Measurements from ENCODE around the gene CELF6.

CELF6 gene

GRCh38 chr15:72271895-72272212, 48.1 kb downstream of the CELF6 start:
- DNase-seq (ENCODE audit: low read depth) = no peak

GRCh38 chr15:72271221-72271620, 48.7 kb downstream of the CELF6 start:
- DNase-seq (ENCODE audit: low read depth) = no peak

DNA sequence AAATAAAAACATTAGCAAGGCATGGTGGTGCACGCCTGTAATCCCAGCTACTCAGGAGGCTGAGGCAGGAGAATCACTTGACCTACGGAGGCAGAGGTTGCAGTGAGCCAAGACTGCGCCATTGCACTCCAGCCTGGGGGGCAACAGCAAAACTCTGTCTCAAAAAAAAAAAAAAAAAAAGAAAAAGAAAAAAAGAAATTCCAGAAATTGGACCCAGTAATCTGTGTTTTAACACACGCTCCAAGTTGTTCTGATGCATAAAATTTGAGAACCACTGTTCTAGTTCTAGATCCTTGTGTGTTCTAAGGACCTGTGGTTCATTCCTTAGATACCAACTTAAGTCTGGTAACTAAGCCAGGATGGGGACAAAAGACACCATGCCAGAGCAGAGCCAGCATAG, 50.2 kb downstream of the CELF6 start:
- no peak for DNase-seq (ENCODE audit: low read depth)

DNA sequence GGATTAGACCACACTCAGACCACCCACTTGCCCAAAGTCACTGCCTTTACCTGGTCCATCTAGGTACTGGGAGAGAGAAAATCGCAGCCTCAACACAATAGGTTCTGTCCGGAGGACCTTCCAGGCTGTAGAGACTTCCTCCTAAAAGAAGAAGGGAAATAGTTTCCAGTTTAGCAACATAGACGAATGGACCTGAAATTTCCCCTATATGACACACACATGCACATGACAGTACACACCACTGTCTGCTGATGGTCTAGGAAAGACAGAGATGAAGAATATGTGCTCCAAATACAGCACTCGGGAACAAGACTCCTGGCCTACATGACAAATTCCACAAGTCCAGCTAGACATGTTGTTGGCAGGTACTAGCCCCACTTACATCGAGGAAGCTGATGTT, 54.9 kb downstream of the CELF6 start:
- no peak for DNase-seq (ENCODE audit: low read depth)

- no peak for DNase-seq (ENCODE audit: low read depth)
These were observed 67.2 kb downstream of the CELF6 start for GRCh38 chr15:72252663-72253299.

DNA sequence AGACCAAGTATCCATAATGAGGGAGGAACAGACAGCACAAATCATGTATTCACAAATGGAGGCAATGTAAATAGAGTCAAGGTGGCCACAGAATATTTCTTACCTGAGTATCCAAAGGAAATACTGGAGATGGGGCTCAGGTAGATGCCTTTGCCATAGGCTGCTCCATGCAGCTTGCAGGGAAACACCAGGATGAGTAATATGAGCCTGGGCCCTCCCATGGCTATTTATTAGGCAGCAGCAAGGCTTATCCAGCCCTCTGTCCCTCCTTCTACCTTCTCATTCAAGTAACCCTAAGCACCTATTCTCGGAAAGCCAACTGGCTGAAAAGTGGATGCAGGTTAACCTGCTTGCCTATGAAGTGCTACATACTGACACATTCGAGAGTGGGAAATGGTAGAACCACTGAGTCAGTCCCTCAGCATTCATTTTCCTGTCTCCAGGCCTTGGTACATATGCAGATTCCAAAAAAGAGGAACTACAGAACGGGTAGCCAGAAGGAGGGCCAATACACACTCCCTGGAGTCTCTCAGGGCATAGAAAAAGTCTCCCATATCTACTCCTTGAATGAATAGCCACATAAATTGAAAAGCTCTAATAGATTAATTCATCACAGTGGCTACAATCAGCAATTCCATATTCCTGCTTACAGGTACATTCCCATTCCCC, 70.7 kb downstream of the CELF6 start:
- DNase-seq (ENCODE audit: low read depth) = no peak

GRCh38 chr15:72248514-72248913, 71.4 kb downstream of the CELF6 start:
- DNase-seq (ENCODE audit: low read depth) = no peak

GRCh38 chr15:72242775-72243370, 77.1 kb downstream of the CELF6 start:
- no peak for DNase-seq (ENCODE audit: low read depth)

GRCh38 chr15:72239652-72240051, 80.3 kb downstream of the CELF6 start:
- DNase-seq (ENCODE audit: low read depth) = no peak

DNA sequence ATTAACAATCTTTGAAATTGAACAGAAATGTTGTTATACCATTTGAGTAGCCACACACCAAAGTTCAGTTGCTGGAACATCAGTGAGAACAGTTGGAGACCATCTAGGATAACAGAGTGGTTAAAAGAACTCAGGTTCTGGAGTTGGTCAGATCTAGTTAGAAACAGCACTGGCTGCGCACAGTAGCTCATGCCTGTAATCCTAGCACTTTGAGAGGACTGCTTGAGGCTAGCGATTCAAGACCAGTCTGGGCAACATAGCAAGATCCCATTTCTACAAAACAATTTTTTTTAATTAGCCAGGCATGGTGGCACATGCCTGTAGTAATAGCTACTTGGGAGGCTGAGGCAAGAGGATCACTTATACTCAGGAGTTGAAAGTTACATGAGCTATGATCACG, 81.4 kb downstream of the CELF6 start:
- no peak for DNase-seq (ENCODE audit: low read depth)

DNA sequence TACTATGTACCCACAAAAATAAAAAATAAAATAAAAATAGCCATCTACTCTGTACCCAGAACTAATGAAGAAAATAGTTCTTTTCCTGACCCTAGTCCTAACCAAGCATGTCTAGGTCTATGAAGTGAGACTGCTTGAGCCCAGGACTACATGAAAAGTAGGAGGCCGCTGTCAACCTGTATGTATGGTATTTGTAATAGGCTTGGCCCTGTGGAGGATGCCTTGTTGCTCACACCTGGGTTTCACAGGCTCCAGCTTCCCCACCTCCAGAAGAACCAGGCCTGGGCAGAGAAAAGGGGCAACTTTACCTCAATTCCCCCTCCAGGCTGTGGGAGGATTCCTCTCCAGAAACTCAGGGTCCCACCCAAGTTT, 82.1 kb downstream of the CELF6 start:
- DNase-seq (ENCODE audit: low read depth) = no peak

DNA sequence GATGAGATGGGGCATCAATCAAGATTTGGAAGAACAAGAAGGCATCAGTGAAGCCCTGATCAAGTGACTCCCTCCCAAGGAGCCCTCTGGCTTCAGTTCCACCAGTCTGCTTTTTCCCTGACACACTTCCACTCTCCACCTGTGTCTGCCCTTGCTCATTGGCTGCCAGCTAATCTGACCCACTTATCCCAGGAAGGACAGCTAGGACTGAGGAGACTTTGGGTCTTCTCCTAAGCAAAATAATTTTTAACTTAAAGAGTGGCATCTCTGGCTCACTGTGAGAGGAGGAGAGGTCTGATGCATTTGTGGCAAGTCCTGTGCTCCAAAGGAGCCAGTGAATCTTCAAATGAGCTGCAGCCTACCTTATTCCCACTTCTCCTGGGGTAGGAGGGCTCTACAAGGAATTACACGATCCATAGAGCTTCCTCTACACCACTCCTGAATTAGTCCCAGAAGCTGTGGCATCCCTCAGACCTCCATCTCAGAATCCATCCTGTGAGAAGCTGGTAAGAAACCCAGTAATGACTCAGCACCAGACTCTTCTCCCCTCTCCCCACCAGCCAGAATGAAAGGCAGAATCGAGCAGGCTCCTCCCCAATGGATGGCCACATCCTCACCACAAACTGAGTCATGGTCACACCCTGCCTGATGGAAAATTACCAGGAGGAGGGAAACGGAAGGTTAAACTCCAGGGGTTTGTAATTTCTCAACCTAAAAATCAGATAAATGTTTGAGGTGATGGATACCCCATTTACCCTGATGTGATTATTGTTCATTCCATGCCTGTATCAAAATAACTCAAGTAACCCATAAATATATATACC, 82.7 kb downstream of the CELF6 start:
- DNase-seq (ENCODE audit: low read depth) = no peak

DNA sequence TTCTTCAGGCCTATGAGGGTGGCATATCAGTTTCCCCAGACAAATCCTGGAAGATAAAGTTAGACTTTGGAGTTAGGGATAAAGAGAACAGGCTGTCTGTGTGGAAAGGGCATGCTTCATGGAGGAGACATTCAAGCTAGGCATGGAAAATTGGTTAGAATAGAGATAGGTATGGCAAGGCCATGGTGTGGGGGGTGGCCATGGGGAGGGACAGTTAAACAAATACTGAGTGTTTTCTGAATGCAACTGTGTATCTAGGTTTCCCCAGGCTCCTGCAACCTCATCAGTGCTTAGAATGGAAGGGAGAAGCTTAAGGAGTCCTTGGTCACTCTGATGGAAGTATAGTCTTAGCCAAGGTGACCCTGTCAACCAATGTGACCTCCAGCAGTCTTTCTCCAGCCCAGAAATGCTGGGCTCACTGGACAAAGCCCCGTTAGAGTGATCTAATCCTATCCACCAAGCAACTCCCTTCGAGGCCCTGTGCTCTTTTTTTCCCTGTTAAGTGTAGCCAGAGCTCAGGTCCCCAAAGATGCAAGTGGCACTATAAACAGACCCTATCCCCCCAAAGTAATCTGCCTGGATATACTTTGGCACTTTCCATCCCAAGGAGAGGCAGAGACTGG, 83.5 kb downstream of the CELF6 start:
- DNase-seq (ENCODE audit: low read depth) = no peak

DNA sequence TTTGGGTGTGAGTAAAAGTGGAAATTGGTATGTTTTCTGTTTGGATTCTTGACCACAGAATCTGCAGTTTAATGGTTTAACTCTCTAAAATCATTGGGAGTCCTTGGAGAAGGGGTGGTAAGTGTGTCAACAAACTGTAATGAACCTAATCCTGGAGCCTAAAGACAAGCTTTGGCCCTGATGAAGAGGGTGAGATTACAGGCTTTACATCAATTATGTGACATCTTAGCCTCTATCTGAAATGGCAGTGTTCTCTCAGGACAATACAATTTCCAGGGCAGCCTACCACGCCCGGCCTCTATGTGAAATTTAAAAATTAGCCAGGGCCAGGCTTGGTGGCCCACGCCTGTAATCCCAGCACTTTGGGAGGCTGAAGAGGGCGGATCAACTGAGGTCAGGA, 84.7 kb downstream of the CELF6 start:
- DNase-seq (ENCODE audit: low read depth) = no peak

All from activated gamma-delta T cell treated with anti-CD3 and anti-CD28 coated beads, Interleukin-2, amount 50 U/mL, for 16 hours (primary cell).